PFSK-1 (cell line): ENCODE measurements around the gene PDE3A.

Experiments
- FOXP2 ChIP-seq: optimal IDR thresholded peaks from 2 replicates; pipeline ENCODE3; 2011; ENCODE audit warnings: borderline replicate concordance, control low read depth, inconsistent platforms; ENCODE audit not compliant: insufficient read depth; ENCODE audit errors: extremely low read length, extremely low read depth
- POLR2AphosphoS5 ChIP-seq: IDR thresholded peaks from 2 replicates; pipeline ENCODE4 v1.6.1; 2012; ENCODE audit warnings: low read depth, mild to moderate bottlenecking, control low read depth, low read length, moderate library complexity
- REST ChIP-seq, 2 experiments: IDR thresholded peaks; 2 replicates each; pipeline versions ENCODE4 v1.6.1 to v1.8.0; 2011 to 2012; ENCODE audit warnings: low read depth in 2 of 2, low read length in 2 of 2, control low read depth in 1 of 2, inconsistent platforms in 1 of 2, mild to moderate bottlenecking in 1 of 2, moderate library complexity in 1 of 2; ENCODE audit not compliant: insufficient read depth in 1 of 2
- SIN3A ChIP-seq: IDR thresholded peaks from 2 replicates; pipeline ENCODE4 v1.6.1; 2012; ENCODE audit warnings: mild to moderate bottlenecking, low read length, moderate library complexity, borderline replicate concordance; ENCODE audit not compliant: insufficient read depth
- TAF1 ChIP-seq: IDR thresholded peaks from 2 replicates; pipeline ENCODE4 v1.6.1; 2012; ENCODE audit warnings: low read length, control low read depth, borderline replicate concordance; ENCODE audit not compliant: insufficient read depth

The PDE3A gene

DNA sequence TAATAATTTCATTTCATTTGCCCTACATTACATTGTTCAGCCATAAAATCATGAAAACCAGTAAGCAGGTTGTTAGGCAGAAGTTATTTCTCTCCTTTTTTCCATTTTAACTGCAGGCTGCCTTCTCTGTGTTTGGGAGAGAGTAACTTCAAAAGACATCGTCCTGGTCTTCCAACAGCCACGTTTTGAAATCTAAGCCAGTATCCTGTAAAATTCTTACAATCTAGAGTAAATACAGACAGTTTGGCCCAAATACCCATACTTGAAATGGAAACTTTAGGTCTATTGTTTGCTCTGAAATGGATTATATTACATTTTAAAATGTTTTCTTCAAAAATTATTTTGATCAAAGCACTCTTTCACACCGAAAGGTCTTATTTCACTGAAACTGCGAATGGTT is 260.7 kb downstream of the PDE3A start:
- TF ChIP-seq SIN3A (no peak), FOXP2 (no peak), POLR2AphosphoS5 (no peak), TAF1 (no peak), REST (IDR thresholded peaks at IDR 0.05; ENCODE audit: insufficient read depth in 1 of 2, low read depth in 2 of 2, low read length in 2 of 2) (no peak)

DNA sequence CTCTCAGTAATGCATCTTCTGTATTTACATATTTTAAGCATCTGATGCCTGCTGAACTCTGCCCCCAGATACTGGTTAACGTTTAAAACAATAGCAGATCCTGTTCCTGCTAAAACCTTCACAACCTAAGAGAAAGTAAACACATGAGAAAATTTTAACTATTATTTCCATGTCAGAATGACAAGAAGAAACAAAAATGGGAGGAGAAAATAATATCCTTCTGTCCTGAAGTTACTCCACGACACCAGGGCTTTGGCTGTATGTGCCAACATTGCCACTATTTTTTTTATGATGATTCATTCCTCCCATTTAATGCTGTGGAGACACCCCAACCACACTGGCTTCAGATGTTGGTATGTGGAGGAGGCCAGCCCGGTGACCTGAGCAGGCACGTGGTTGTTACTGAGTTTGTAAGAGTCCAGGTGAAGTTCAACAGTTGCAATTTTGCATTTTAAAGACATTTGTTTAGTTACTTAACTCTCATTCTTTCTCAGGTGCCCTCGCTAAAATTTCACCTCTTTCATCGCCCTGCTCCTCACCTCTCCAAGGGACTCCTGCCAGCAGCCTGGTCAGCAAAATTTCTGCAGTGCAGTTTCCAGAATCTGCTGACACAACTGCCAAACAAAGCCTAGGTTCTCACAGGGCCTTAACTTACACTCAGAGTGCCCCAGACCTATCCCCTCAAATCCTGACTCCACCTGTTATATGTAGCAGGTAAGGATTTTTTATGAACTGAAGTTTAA is 261.2 kb downstream of the PDE3A start:
- TF ChIP-seq FOXP2 = no peak
- TF ChIP-seq SIN3A = no peak
- no peak for TF ChIP-seq POLR2AphosphoS5
- TF ChIP-seq REST (IDR thresholded peaks at IDR 0.05; ENCODE audit: insufficient read depth in 1 of 2, low read depth in 2 of 2, low read length in 2 of 2) = no peak
- TF ChIP-seq TAF1 = no peak

- TF ChIP-seq REST (IDR thresholded peaks at IDR 0.05; ENCODE audit: insufficient read depth in 1 of 2, low read depth in 2 of 2, low read length in 2 of 2) (no peak), FOXP2 (no peak), POLR2AphosphoS5 (no peak), TAF1 (no peak), SIN3A (no peak)
Observed at GRCh38 chr12:20631711-20632110, 263.4 kb downstream of the PDE3A start.

DNA sequence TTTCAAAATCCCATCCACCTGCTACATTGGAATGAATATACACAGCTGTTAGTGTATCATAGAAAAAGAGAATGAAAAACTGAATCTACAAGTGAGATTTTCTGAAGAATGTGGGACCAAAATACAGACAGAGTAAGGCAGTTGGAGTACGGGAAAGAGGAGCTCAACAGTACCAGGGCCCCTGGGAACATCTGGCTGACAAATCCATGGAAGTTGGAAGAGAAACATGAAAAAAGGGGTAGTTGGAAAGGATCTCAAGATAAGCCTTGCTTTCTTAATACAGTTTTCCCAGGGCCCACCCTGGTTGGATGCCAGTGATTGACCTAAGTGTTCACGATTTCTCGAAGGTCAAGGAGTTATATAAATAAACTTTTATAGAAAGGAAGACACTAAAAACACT is 272.8 kb downstream of the PDE3A start:
- no peak for TF ChIP-seq FOXP2
- no peak for TF ChIP-seq TAF1
- no peak for TF ChIP-seq REST (IDR thresholded peaks at IDR 0.05; ENCODE audit: insufficient read depth in 1 of 2, low read depth in 2 of 2, low read length in 2 of 2)
- TF ChIP-seq SIN3A = no peak
- no peak for TF ChIP-seq POLR2AphosphoS5
